HEK293T (cell line): ENCODE measurements around the gene WDR27.

Experiments used
- ARNT ChIP-seq: fragments of 450-650 bp; IDR thresholded peaks from 2 replicates; pipeline ENCODE4 v1.6.1; 2017; ENCODE audit warnings: mild to moderate bottlenecking
- BHLHE40 ChIP-seq: fragments of 450-650 bp; IDR thresholded peaks from 2 replicates; pipeline ENCODE4 v1.6.1; 2016; ENCODE audit warnings: mild to moderate bottlenecking, moderate library complexity, borderline replicate concordance
- FOXA1 ChIP-seq: fragments of 450-650 bp; IDR thresholded peaks from 2 replicates; pipeline ENCODE4 v1.6.1; 2016; ENCODE audit warnings: mild to moderate bottlenecking
- FOXK2 ChIP-seq: fragments of 450-650 bp; IDR thresholded peaks from 2 replicates; pipeline ENCODE4 v1.6.1; 2016; ENCODE audit warnings: mild to moderate bottlenecking
- FOXM1 ChIP-seq: fragments of 450-650 bp; IDR thresholded peaks from 2 replicates; pipeline ENCODE4 v1.6.1; 2017; ENCODE audit warnings: mild to moderate bottlenecking, borderline replicate concordance
- L3MBTL2 ChIP-seq: fragments of 450-650 bp; conservative IDR thresholded peaks from 2 replicates; pipeline ENCODE4 v1.6.1; 2016; ENCODE audit warnings: mild to moderate bottlenecking
- PKNOX1 ChIP-seq: fragments of 450-650 bp; IDR thresholded peaks from 2 replicates; pipeline ENCODE4 v1.6.1; 2016
- SP1 ChIP-seq: fragments of 450-650 bp; IDR thresholded peaks from 2 replicates; pipeline ENCODE4 v1.6.1; 2017
- SUZ12 ChIP-seq: fragments of 450-650 bp; IDR thresholded peaks from 2 replicates; pipeline ENCODE4 v1.6.1; 2016; ENCODE audit warnings: mild to moderate bottlenecking
- TARDBP ChIP-seq: fragments of 450-650 bp; IDR thresholded peaks from 2 replicates; pipeline ENCODE4 v1.6.1; 2016

DNA sequence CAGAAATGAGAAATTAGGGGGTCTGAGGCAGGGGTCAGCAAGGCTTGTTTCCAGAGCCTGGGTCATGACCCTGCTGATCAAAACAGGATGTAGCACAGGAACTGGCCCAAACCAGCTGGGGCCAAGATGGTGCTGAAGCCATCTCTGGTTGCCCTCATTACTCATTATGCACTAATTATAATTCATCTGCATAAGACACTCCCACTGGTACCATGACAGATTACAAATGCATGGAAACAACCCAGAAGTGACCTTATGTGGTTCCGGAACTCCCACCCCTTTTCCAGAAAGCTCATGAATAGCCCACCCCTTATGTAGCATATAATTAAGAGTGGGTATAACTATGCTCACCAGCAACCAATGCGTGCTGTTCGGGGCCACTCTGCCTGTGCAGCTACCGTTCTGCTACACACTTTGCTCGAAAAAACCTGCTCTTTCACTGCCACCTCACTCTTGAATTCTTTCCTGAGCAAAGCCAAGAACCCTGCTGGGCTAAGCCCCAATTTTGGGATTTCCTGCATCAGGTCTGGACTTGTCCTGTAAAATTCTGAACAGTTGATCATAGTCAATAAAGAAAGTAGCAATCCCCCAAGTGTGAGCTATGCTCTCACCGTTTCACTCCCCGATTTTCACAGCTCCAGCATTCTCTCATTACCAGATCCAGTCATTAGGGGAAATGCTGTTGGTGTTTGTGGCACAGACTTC lies 122.3 kb downstream of the WDR27 start:
- TF ChIP-seq FOXA1 = no peak
- no peak for TF ChIP-seq BHLHE40
- TF ChIP-seq SP1 = no peak
- no peak for TF ChIP-seq FOXK2
- TF ChIP-seq L3MBTL2 = no peak
- no peak for TF ChIP-seq ARNT
- no peak for TF ChIP-seq PKNOX1
- no peak for TF ChIP-seq SUZ12
- no peak for TF ChIP-seq FOXM1
- TF ChIP-seq TARDBP = no peak
